HepG2 (cell line): ENCODE measurements around the gene CLEC16A. TPM values are rescaled to one million over a fixed set of nuclear protein-coding genes. Genes with fewer than 3 reads are reported as not detected.

Experiments
- CBX5 ChIP-seq: sonication (generic); formaldehyde crosslinking; IDR thresholded peaks from 2 replicates; pipeline ENCODE4 v1.4.0; 2020; ENCODE audit warnings: missing genetic modification reagents, borderline replicate concordance
- HDAC2 ChIP-seq: sonication (generic); formaldehyde crosslinking; IDR thresholded peaks from 2 replicates; pipeline ENCODE4 v1.4.0; 2020; ENCODE audit warnings: missing genetic modification reagents
- HNF4A ChIP-seq: sonication (generic); formaldehyde crosslinking; IDR thresholded peaks from 2 replicates; pipeline ENCODE4 v1.4.0; 2020; ENCODE audit warnings: missing genetic modification reagents
- IRF2 ChIP-seq: IDR thresholded peaks from 2 replicates; pipeline ENCODE4 v1.6.1; 2018; ENCODE audit warnings: missing genetic modification reagents, missing compliant biosample characterization
- NKX3-1 ChIP-seq: sonication (generic); formaldehyde crosslinking; IDR thresholded peaks from 2 replicates; pipeline ENCODE4 v1.5.0; 2020; ENCODE audit warnings: missing genetic modification reagents
- SIX4 ChIP-seq: sonication (generic); formaldehyde crosslinking; IDR thresholded peaks from 2 replicates; pipeline ENCODE4 v1.4.0; 2020; ENCODE audit warnings: missing genetic modification reagents
- SMAD1 ChIP-seq: sonication (generic); formaldehyde crosslinking; IDR thresholded peaks from 2 replicates; pipeline ENCODE4 v1.4.0; 2020; ENCODE audit warnings: missing genetic modification reagents, low read depth, mild to moderate bottlenecking, borderline replicate concordance
- TBX2 ChIP-seq: sonication (generic); formaldehyde crosslinking; IDR thresholded peaks from 2 replicates; pipeline ENCODE4 v1.5.0; 2020; ENCODE audit warnings: missing genetic modification reagents, mild to moderate bottlenecking, borderline replicate concordance
- TOE1 ChIP-seq: sonication (generic); formaldehyde crosslinking; IDR thresholded peaks from 2 replicates; pipeline ENCODE4 v1.4.0; 2020; ENCODE audit warnings: mild to moderate bottlenecking, missing genetic modification reagents
- ZNF446 ChIP-seq: sonication (generic); formaldehyde crosslinking; IDR thresholded peaks from 2 replicates; pipeline ENCODE4 v1.5.0; 2020; ENCODE audit warnings: mild to moderate bottlenecking, missing genetic modification reagents
- ZNF557 ChIP-seq: sonication (generic); formaldehyde crosslinking; IDR thresholded peaks from 2 replicates; pipeline ENCODE4 v1.4.0; 2020; ENCODE audit warnings: missing genetic modification reagents
- ZNF615 ChIP-seq: sonication (generic); formaldehyde crosslinking; IDR thresholded peaks from 2 replicates; pipeline ENCODE4 v1.5.0; 2020; ENCODE audit warnings: mild to moderate bottlenecking, missing genetic modification reagents, borderline replicate concordance
- ZNF7 ChIP-seq: IDR thresholded peaks from 2 replicates; pipeline ENCODE4 v1.6.1; 2016; ENCODE audit warnings: missing biosample characterization, missing genetic modification reagents
- ZNF788 ChIP-seq: sonication (generic); formaldehyde crosslinking; IDR thresholded peaks from 2 replicates; pipeline ENCODE4 v1.5.0; 2020; ENCODE audit warnings: mild to moderate bottlenecking, missing genetic modification reagents, borderline replicate concordance
- ZZZ3 ChIP-seq: sonication (generic); formaldehyde crosslinking; IDR thresholded peaks from 2 replicates; pipeline ENCODE4 v1.4.0; 2020; ENCODE audit warnings: missing genetic modification reagents, mild to moderate bottlenecking, borderline replicate concordance
- polyA plus RNA-seq, 8 experiments: library from polyadenylated mRNA; depleted of rRNA in 3 of 8; stranded (reverse) in 7 of 8; unstranded in 1 of 8; fragments of >200 nt; fragmentation: Illumina TruSeq in 4 of 8; extraction: Trizol in 4 of 8; gene quantifications; 2 replicates each; pipeline versions ENCODE4 v1.2.1 to v1.2.3, GENCODE V29; 2011 to 2016; ENCODE audit warnings: low read depth in 4 of 8, missing spikeins in 1 of 8, mixed read lengths in 1 of 8; ENCODE audit not compliant: insufficient read depth in 1 of 8
- total RNA-seq, 5 experiments: library from RNA; depleted of rRNA; stranded (reverse); fragments of >200 nt; fragmentation: Illumina TruSeq; extraction: Trizol; gene quantifications; 2 replicates each; pipeline ENCODE4 v1.2.3, GENCODE V29; 2016; ENCODE audit warnings: low read depth in 1 of 5
- TF ChIP-seq, protein P1 (sequence below): sonication (generic); formaldehyde crosslinking; IDR thresholded peaks from 2 replicates; pipeline ENCODE4 v1.4.0; 2020; ENCODE audit warnings: missing genetic modification reagents
- TF ChIP-seq, protein P2 (sequence below): sonication (generic); formaldehyde crosslinking; IDR thresholded peaks from 2 replicates; pipeline ENCODE4 v1.9.0; 2021; ENCODE audit warnings: missing genetic modification reagents, borderline replicate concordance
- TF ChIP-seq, protein P3 (sequence below), 2 experiments: sonication (generic) in 1 of 2; formaldehyde crosslinking in 1 of 2; IDR thresholded peaks; 2 replicates each; pipeline versions ENCODE4 v1.6.1 to v1.9.0; 2014 to 2022; ENCODE audit warnings: antibody characterized with exemption in 1 of 2, borderline replicate concordance in 1 of 2, inconsistent platforms in 1 of 2, low read depth in 1 of 2, missing genetic modification reagents in 1 of 2

CLEC16A gene
- total and polyA plus RNA-seq, 2 of the 13 experiments (the other 11 are each of a cell fraction or from before 2014, with no cell fraction given) = 8.5 to 10.3 TPM

DNA sequence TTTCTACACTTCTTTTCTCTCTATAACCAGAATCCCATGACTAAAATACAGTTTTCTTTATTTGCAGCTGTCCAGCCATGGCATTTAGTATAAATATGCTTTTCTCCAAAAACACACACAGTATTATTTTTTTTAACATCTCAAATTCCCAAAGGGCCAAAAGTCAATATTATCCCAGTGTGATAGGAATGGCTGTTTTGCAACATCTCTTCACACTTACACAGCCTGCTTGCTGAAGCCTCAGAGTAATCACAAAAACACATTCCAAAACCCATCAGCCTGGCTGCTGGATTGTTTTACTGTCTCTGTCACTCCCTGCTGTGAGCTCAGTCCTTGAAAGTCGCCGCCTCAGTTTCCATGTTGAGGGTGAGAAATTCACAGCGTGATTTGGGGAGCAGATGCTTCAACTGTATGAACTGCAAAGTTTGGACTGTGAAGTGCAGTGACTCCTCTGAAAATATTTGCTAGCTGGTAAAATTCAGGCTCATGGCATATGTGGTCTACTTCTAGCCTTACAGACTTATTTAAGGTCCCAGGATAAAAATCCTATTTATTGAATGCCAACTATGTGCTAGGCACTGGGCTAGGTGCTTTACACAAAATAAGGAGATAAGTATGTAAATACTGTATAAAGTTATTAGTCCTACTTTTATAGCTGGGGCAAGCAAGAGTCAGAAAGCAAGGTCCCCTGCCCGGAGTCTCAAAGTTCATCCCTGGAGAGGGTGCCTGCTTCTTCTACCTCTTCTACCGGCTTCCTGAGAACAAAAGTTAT lies 195.1 kb downstream of the CLEC16A start (continued):
- TF ChIP-seq, protein P1, sequence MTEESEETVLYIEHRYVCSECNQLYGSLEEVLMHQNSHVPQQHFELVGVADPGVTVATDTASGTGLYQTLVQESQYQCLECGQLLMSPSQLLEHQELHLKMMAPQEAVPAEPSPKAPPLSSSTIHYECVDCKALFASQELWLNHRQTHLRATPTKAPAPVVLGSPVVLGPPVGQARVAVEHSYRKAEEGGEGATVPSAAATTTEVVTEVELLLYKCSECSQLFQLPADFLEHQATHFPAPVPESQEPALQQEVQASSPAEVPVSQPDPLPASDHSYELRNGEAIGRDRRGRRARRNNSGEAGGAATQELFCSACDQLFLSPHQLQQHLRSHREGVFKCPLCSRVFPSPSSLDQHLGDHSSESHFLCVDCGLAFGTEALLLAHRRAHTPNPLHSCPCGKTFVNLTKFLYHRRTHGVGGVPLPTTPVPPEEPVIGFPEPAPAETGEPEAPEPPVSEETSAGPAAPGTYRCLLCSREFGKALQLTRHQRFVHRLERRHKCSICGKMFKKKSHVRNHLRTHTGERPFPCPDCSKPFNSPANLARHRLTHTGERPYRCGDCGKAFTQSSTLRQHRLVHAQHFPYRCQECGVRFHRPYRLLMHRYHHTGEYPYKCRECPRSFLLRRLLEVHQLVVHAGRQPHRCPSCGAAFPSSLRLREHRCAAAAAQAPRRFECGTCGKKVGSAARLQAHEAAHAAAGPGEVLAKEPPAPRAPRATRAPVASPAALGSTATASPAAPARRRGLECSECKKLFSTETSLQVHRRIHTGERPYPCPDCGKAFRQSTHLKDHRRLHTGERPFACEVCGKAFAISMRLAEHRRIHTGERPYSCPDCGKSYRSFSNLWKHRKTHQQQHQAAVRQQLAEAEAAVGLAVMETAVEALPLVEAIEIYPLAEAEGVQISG = peak; percentile 72
- peak; percentile 96 for TF ChIP-seq SIX4
- TF ChIP-seq ZNF557 = 0 out of 2 replicates have a peak, but pooled peaks have one; percentile 58
- no peak for TF ChIP-seq SMAD1 (CRISPR knock-in tag)
- peak; percentile 62 for TF ChIP-seq HNF4A (CRISPR knock-in tag)
- TF ChIP-seq ZNF7 (CRISPR knock-in tag) = no peak; the same call in 1 of the 2 replicates
- 0 out of 2 replicates have a peak, but pooled peaks have one; percentile 32 for TF ChIP-seq CBX5 (CRISPR knock-in tag)
- TF ChIP-seq TBX2 = peak; percentile 100
- peak; percentile 81; the same call in 1 of the 2 replicates for TF ChIP-seq TOE1 (CRISPR knock-in tag)
- TF ChIP-seq, protein P2, sequence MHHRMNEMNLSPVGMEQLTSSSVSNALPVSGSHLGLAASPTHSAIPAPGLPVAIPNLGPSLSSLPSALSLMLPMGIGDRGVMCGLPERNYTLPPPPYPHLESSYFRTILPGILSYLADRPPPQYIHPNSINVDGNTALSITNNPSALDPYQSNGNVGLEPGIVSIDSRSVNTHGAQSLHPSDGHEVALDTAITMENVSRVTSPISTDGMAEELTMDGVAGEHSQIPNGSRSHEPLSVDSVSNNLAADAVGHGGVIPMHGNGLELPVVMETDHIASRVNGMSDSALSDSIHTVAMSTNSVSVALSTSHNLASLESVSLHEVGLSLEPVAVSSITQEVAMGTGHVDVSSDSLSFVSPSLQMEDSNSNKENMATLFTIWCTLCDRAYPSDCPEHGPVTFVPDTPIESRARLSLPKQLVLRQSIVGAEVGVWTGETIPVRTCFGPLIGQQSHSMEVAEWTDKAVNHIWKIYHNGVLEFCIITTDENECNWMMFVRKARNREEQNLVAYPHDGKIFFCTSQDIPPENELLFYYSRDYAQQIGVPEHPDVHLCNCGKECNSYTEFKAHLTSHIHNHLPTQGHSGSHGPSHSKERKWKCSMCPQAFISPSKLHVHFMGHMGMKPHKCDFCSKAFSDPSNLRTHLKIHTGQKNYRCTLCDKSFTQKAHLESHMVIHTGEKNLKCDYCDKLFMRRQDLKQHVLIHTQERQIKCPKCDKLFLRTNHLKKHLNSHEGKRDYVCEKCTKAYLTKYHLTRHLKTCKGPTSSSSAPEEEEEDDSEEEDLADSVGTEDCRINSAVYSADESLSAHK = no peak
- no peak for TF ChIP-seq ZZZ3 (CRISPR knock-in tag)
- TF ChIP-seq ZNF446 = no peak
- TF ChIP-seq NKX3-1 (CRISPR knock-in tag) = peak; percentile 94
- peak; percentile 74; the same call in 1 of the 2 replicates for TF ChIP-seq ZNF788 (CRISPR knock-in tag)
- TF ChIP-seq HDAC2 = peak; percentile 99
- TF ChIP-seq ZNF615 (CRISPR knock-in tag) = peak; percentile 93; the same call in 1 of the 2 replicates
- TF ChIP-seq IRF2 (CRISPR knock-in tag) = peak; percentile 87
- TF ChIP-seq, protein P3, sequence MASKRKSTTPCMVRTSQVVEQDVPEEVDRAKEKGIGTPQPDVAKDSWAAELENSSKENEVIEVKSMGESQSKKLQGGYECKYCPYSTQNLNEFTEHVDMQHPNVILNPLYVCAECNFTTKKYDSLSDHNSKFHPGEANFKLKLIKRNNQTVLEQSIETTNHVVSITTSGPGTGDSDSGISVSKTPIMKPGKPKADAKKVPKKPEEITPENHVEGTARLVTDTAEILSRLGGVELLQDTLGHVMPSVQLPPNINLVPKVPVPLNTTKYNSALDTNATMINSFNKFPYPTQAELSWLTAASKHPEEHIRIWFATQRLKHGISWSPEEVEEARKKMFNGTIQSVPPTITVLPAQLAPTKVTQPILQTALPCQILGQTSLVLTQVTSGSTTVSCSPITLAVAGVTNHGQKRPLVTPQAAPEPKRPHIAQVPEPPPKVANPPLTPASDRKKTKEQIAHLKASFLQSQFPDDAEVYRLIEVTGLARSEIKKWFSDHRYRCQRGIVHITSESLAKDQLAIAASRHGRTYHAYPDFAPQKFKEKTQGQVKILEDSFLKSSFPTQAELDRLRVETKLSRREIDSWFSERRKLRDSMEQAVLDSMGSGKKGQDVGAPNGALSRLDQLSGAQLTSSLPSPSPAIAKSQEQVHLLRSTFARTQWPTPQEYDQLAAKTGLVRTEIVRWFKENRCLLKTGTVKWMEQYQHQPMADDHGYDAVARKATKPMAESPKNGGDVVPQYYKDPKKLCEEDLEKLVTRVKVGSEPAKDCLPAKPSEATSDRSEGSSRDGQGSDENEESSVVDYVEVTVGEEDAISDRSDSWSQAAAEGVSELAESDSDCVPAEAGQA (IDR thresholded peaks at IDR 0.05; ENCODE audit: low read depth) = peak; percentile 45; the same call in 1 of the 2 replicates
- TF ChIP-seq, protein P3 (CRISPR knock-in tag; IDR thresholded peaks at IDR 0.05; ENCODE audit: borderline replicate concordance) = no peak
